ENCODE results near the gene ATXN7.

GRCh38 chr3:63910001-63910400 lies 46.3 kb downstream of the ATXN7 start:
- TF ChIP-seq ATF7 (IDR thresholded peaks at IDR 0.05; ENCODE audit: low read depth) (no peak), MAX (IDR thresholded peaks at IDR 0.05; ENCODE audit: low read depth, low read length) (no peak), POLR2A (IDR thresholded peaks at IDR 0.05; ENCODE audit: low read depth, low read length) (no peak), EP300 (IDR thresholded peaks at IDR 0.05; ENCODE audit: borderline replicate concordance in 1 of 2, control insufficient read depth in 1 of 2, low read depth in 2 of 2, low read length in 2 of 2) (no peak), SIX5 (IDR thresholded peaks at IDR 0.05; ENCODE audit: low read depth, low read length, severe bottlenecking) (no peak), CTCF (IDR thresholded peaks at IDR 0.05 in 2 of 3, conservative IDR thresholded peaks at IDR 0.05 in 1 of 3; ENCODE audit: control insufficient read depth in 2 of 3, extremely low read depth in 1 of 3, insufficient read depth in 1 of 3, low read depth in 3 of 3, low read length in 3 of 3) (no peak)

Data from GM12878 (cell line).